HepG2 (cell line): ENCODE measurements around the gene PSD4. TPM values are rescaled to one million over a fixed set of nuclear protein-coding genes. Genes with fewer than 3 reads are reported as not detected.

Experiments
- CBFB ChIP-seq: sonication (generic); formaldehyde crosslinking; IDR thresholded peaks from 2 replicates; pipeline ENCODE4 v1.4.0; 2020; ENCODE audit warnings: missing genetic modification reagents
- CHD2 ChIP-seq: IDR thresholded peaks from 2 replicates; pipeline ENCODE4 v1.6.1; 2011; ENCODE audit warnings: low read depth, low read length, improper control_type of control experiment
- HCFC1 ChIP-seq: fragments of 150-350 bp; IDR thresholded peaks from 2 replicates; pipeline ENCODE4 v1.6.1; 2014; ENCODE audit warnings: low read depth, low read length
- KAT7 ChIP-seq: IDR thresholded peaks from 2 replicates; pipeline ENCODE4 v1.6.1; 2018; ENCODE audit warnings: borderline replicate concordance, missing compliant biosample characterization
- KIAA2018 ChIP-seq: sonication (generic); formaldehyde crosslinking; IDR thresholded peaks from 2 replicates; pipeline ENCODE4 v1.5.0; 2020; ENCODE audit warnings: mild to moderate bottlenecking, missing genetic modification reagents, borderline replicate concordance
- LRRFIP1 ChIP-seq: sonication (generic); formaldehyde crosslinking; conservative IDR thresholded peaks from 2 replicates; pipeline ENCODE4 v1.4.0; 2020; ENCODE audit warnings: missing genetic modification reagents
- NFYB ChIP-seq: sonication (generic); formaldehyde crosslinking; IDR thresholded peaks from 2 replicates; pipeline ENCODE4 v1.4.0; 2020; ENCODE audit warnings: missing genetic modification reagents
- PAF1 ChIP-seq: IDR thresholded peaks from 2 replicates; pipeline ENCODE4 v1.6.1; 2016; ENCODE audit warnings: missing genetic modification reagents, missing compliant biosample characterization
- STAT5B ChIP-seq: sonication (generic); formaldehyde crosslinking; IDR thresholded peaks from 2 replicates; pipeline ENCODE4 v1.4.0; 2020; ENCODE audit warnings: missing genetic modification reagents
- SYNCRIP ChIP-seq: fragments of 200-400 bp; formaldehyde crosslinking; IDR thresholded peaks from 2 replicates; pipeline ENCODE4 v1.6.1; 2018; ENCODE audit warnings: mild to moderate bottlenecking, low read depth, low read length; ENCODE audit not compliant: insufficient read depth
- XRCC5 ChIP-seq: fragments of 200-400 bp; formaldehyde crosslinking; optimal IDR thresholded peaks from 2 replicates; pipeline ENCODE3; 2017; ENCODE audit warnings: mild to moderate bottlenecking, low read length
- ZEB1 ChIP-seq: IDR thresholded peaks from 2 replicates; pipeline ENCODE4 v1.6.1; 2012; ENCODE audit warnings: mild to moderate bottlenecking, low read depth, inconsistent platforms; ENCODE audit not compliant: insufficient replicate concordance
- ZNF512B ChIP-seq: sonication (generic); formaldehyde crosslinking; IDR thresholded peaks from 2 replicates; pipeline ENCODE4 v1.5.1; 2020; ENCODE audit warnings: missing genetic modification reagents, mild to moderate bottlenecking, borderline replicate concordance
- ZNF605 ChIP-seq: sonication (generic); formaldehyde crosslinking; IDR thresholded peaks from 2 replicates; pipeline ENCODE4 v1.8.0; 2022; ENCODE audit warnings: mild to moderate bottlenecking, missing genetic modification reagents
- ZNF652 ChIP-seq: IDR thresholded peaks from 2 replicates; pipeline ENCODE4 v1.6.1; 2016; ENCODE audit warnings: low read depth, borderline replicate concordance
- ZNF768 ChIP-seq: sonication (generic); formaldehyde crosslinking; IDR thresholded peaks from 2 replicates; pipeline ENCODE4 v1.4.0; 2020; ENCODE audit warnings: missing genetic modification reagents
- polyA plus RNA-seq, 8 experiments: library from polyadenylated mRNA; depleted of rRNA in 3 of 8; stranded (reverse) in 7 of 8; unstranded in 1 of 8; fragments of >200 nt; fragmentation: Illumina TruSeq in 4 of 8; extraction: Trizol in 4 of 8; gene quantifications; 2 replicates each; pipeline versions ENCODE4 v1.2.1 to v1.2.3, GENCODE V29; 2011 to 2016; ENCODE audit warnings: low read depth in 4 of 8, missing spikeins in 1 of 8, mixed read lengths in 1 of 8; ENCODE audit not compliant: insufficient read depth in 1 of 8
- total RNA-seq, 5 experiments: library from RNA; depleted of rRNA; stranded (reverse); fragments of >200 nt; fragmentation: Illumina TruSeq; extraction: Trizol; gene quantifications; 2 replicates each; pipeline ENCODE4 v1.2.3, GENCODE V29; 2016; ENCODE audit warnings: low read depth in 1 of 5

Gene PSD4
- total and polyA plus RNA-seq, 2 of the 13 experiments (the other 11 are each of a cell fraction or from before 2014, with no cell fraction given): 5.8 to 9.4 TPM

- TF ChIP-seq ZNF512B (CRISPR knock-in tag): no peak
- TF ChIP-seq SYNCRIP: no peak
- TF ChIP-seq PAF1 (CRISPR knock-in tag): no peak
- TF ChIP-seq ZEB1: peak; percentile 69
- TF ChIP-seq XRCC5: peak; percentile 56
- TF ChIP-seq CHD2: no peak
- TF ChIP-seq KIAA2018 (CRISPR knock-in tag): no peak
- no peak for TF ChIP-seq ZNF652 (CRISPR knock-in tag)
- TF ChIP-seq ZNF605 (CRISPR knock-in tag): peak; percentile 46; the same call in 1 of the 2 replicates
- TF ChIP-seq LRRFIP1 (CRISPR knock-in tag): no peak
- 0 out of 2 replicates have a peak, but pooled peaks have one; percentile 6 for TF ChIP-seq HCFC1
- TF ChIP-seq CBFB: no peak
- peak; percentile 63 for TF ChIP-seq KAT7
- TF ChIP-seq STAT5B (CRISPR knock-in tag): no peak
- TF ChIP-seq ZNF768 (CRISPR knock-in tag): no peak
- TF ChIP-seq NFYB (CRISPR knock-in tag): no peak
Measured at GRCh38 chr2:113219889-113220641, 46.3 kb downstream of the PSD4 start (continued).
